ENCODE measurements around the gene ANKRD22.

ANKRD22 gene

DNA sequence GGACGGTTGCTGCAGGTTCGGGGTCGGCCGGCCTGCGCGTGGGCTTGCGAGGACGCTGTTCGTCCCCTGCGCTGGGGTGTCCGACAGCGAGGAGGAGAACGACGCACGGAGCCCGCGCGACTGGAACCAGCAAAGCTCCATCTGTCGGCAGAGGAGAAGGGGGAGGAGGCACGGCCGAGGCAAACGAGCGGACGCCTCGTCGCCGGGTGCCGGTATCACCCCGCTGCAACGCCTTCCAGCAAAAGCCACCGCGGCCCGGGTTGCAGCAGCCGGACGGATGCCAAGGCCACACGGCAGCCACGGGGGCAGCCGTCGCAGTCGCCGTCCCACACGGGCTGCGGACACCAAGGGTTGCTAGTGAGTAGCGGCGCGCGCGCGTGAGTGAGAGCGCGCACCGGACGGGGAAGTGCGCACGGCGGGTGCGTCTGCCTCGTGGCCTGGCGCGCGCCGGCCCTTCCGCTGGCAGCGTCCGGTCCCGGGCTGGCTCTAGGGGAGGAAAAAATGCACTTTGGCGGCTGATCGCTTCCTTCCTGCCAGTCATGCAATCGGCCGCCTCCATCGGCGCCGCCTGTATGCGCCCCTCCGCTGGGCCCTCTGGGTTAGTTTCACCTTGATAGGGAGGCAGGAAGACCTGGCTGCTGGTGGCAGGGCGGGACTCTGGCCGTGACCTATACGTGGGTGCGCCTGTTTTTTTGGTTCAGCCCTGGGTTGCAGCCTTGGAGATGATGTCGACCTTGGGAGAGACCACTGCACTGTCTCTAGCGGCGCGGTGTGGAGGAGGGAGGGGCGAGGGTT, 28.8 kb upstream of the ANKRD22 start:
- Histone ChIP-seq H3K4me3 (peak overlapping the region; percentile 67 to 86 (median 77)), H3K27ac (peak overlapping the region; percentile 73 to 96 (median 92))

- H3K4me3 ChIP-seq, result peak within 1 kb of the TSS; percentile 67 to 86 (median 77)
These were observed 28.1 kb upstream of the ANKRD22 start, which contains the start of gene STAMBPL1 for GRCh38 chr10:88879534-88880281. Gene STAMBPL1 (plus strand): TSS chr10:88880245. CDS start chr10:88901709, 21,464 bp downstream.

DNA sequence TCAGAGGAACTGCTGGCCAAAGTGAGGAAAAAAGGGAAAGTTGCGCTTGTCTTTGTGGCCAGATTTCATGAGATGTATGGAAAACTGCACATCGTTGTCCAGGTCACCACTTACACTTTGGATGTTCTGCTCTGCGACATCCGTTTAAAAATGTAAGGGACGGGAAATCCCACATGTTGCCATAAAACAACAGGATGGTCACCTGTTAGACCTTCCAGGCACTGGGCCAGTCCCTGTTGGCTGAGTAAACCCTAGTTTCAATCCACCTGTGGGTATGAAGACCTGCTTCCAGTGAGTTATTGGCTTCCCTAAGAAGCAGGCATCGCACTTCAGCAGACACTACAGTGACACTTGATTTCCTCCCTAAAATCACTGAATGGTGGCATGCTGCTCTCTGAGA, 25.7 kb upstream of the ANKRD22 start:
- Histone ChIP-seq H3K4me3 (no peak overlapping the region), H3K27ac (no peak overlapping the region)

More at GRCh38 chr10:88879534-88880281, 28.1 kb upstream of the ANKRD22 start, which contains the start of gene STAMBPL1:
- peak within 1 kb of the TSS; percentile 73 to 96 (median 92) for H3K27ac ChIP-seq

DNA sequence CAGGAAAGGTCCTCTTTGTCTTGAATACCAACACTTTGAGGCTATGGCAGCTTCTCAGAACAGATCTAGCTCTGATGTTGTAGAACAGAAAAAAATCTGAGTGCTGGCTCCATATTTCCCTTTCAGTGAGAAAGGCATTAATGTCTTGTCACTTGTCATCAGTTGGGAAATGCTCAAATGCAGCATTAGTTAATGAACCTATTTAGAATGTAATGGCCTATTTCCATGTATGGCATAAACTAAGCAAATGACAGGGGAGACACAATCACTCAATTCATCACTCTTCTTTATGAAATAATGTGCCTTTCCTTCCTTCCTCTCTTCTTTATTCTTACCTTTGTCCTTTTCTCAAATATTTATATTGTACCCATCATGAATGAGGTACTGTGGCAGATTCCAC, 23.4 kb upstream of the ANKRD22 start:
- H3K4me3 ChIP-seq, result no peak overlapping the region

DNA sequence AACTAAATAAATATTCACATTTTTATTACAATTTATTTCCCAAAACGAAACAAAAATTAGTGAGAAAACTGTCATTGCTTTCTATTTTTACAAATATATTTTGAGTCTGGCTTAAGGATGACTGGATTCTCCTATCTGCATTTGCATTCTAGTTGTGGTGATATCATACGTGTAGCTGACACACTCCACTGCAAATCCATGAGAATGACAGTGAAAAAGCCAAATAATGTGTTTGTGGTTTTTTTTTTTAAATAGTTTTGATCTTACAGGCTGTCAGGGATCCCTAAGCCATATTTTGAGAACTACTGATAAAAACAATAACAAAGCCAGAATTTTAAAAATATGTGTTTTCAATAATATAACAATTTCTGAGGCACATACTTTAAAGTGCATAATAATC, 22.6 kb upstream of the ANKRD22 start:
- no peak overlapping the region for H3K27ac ChIP-seq
- H3K4me3 ChIP-seq, result no peak overlapping the region

More for the DNA sequence above, 23.4 kb upstream of the ANKRD22 start:
- no peak overlapping the region for H3K27ac ChIP-seq

DNA sequence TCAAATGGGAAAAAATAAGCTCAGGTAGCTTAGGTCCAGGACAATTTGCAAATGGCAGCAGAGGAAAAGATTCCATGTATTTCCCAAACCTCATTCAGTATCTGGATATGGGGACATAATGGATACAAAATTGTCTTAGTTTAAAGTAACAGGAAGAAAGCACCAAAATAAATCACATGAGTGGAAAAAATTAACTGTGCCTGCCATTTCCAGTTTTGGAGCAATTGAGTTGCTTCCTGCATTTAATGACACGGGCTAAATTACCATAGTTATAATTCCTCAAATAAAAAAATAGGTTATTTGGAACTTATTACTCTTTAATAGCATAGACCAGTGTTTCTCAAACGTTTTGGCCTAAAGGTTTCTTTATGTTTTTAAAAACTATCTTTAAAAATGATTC, 22.1 kb upstream of the ANKRD22 start:
- Histone ChIP-seq H3K27ac (no peak overlapping the region), H3K4me3 (no peak overlapping the region)

DNA sequence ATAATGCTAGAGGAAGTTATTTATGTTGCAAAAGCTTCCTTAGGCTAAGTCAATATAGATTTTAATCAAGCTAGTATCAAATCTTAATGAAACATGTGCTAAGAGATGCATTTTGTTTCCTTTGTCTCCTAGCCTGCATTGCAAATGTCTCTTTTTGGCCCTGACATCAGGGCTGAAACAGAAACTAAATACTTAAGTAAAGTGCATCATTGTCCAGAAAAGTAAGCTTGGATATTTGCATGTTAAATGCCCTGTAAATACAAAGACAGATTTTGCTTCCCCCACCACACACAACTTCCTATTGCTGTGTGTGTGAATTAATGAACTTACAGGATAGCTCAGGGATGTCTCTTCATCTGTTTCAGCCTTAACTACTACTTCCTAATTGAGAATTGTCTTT, 18.4 kb upstream of the ANKRD22 start:
- Histone ChIP-seq H3K27ac (no peak overlapping the region), H3K4me3 (no peak overlapping the region)

- Histone ChIP-seq H3K4me3 (no peak overlapping the region), H3K27ac (peak overlapping the region in 9 of 21 experiments; percentile 8 to 75 (median 41))
These were observed 14.8 kb upstream of the ANKRD22 start for GRCh38 chr10:88866454-88866853.

DNA sequence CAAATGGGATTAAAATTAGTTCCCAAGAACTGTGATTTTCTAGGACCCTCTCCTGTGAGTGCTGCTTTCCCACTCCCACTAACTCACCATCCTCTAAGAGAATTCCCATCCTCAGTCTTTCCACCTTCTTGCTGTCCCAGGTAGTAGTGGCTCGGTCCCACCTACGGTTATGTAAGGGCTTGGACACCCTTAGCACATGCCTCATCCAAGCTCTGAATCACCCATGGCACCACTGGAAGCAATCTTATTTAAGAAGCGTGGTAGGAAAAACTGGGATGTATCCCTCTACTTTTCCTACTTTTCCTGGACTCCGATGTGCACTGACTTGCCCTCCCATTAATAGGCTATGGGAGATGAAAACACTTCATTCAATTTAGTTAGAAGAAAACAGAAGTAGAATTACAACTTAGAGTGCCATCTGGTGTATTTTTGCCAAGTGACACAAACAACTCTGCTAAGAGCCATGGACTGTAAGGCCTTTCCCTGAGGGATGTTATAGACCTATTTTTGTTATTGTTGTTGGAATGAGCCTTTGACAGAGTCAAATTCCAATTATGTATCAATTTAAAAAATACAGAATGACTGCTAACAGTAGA, 13.7 kb upstream of the ANKRD22 start:
- H3K4me3 ChIP-seq, result no peak overlapping the region
- peak overlapping the region in 11 of 21 experiments; percentile 4 to 75 (median 46) for H3K27ac ChIP-seq

- peak overlapping the region in 1 of 21 experiments; percentile 25 for H3K27ac ChIP-seq
These were observed 9.4 kb upstream of the ANKRD22 start for GRCh38 chr10:88861036-88861435.

DNA sequence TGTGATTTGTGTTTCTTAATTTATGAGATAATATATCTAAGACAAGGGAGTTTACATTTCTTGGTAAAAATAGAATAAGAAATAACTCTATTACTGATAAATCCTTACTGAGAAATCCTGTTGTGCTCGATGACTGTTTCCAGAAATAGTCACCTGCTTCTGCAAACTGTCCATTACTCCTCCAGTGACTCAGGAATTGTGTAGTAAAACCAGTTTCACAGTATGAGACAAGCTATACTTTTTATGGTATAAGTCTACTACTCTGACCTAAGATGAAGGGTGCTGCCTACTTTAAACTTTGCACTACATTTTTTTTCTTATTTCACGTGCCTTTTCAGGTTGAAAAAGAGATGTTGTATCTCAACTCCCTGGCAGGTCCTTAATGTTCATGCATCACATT, 6.8 kb upstream of the ANKRD22 start:
- Histone ChIP-seq H3K4me3 (no peak overlapping the region), H3K27ac (no peak overlapping the region)

More at GRCh38 chr10:88861036-88861435, 9.4 kb upstream of the ANKRD22 start:
- H3K4me3 ChIP-seq, result no peak overlapping the region

GRCh38 chr10:88857831-88858230, 6.2 kb upstream of the ANKRD22 start:
- Histone ChIP-seq H3K4me3 (no peak overlapping the region), H3K27ac (no peak overlapping the region)

DNA sequence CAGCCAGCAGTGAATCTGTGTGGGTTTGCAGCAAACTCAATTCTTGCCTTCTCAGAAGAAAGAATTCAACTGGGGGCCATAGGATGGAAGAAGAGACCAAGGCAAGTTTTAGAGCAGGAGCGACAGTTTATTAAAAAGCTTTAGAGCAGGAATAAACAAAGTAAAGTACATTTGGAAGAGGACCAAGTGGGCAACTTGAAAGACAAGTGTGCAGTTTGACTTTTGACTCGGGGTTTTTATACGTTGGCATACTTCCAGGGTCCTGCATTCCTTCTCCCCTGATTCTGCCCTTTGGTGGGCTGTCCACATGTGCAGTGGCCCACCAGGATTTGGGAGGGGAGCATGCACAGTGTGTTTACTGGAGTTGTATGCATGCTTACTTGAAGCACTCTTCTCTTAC, 3.0 kb upstream of the ANKRD22 start:
- Histone ChIP-seq H3K4me3 (no peak overlapping the region), H3K27ac (no peak overlapping the region)

GRCh38 chr10:88853155-88853881, 1.7 kb upstream of the ANKRD22 start:
- Histone ChIP-seq H3K4me3 (no peak overlapping the region), H3K27ac (peak overlapping the region in 9 of 21 experiments; percentile 3 to 78 (median 31))

DNA sequence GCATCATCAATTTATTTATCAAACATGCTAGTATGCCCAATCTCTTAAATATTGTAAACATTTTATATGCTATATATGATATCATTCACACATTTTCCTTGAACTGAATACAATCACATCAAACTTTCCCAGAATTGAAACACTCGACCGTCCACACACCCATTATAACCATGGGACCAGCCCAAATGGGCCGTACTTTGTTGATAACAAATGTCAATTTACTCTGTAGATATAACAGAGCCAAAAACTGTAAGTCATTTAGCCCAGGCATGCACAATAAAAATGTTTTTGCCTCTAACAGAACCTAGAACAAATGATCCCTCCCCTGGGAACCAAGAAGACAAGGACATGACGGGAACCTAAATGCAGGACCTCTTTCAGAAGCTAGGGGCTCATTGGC, 683 bp upstream of the ANKRD22 start:
- H3K4me3 ChIP-seq, result no peak overlapping the region
- peak overlapping the region in 13 of 21 experiments; percentile 8 to 78 (median 43) for H3K27ac ChIP-seq

DNA sequence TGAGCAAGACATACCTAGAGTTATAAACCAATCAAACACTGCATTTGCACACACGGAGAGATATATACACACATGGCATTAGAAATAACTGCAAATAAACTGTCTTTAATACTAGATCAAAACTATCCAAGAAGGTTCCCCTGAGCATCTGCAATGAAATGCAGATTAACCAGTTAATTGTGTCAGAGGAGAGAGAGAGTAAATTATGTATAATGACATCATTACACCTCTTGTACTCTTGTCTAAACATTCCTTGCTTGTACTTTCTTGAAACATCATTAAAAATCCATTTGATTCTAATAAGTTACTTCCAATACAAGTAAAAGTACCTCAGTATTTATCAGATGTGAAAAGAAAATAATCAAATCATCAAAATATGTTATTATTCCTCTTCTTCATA, 932 bp downstream of the ANKRD22 start:
- peak overlapping the region; percentile 6 to 34 (median 11) for H3K4me3 ChIP-seq

GRCh38 chr10:88849234-88849633, 2.4 kb downstream of the ANKRD22 start:
- Histone ChIP-seq H3K27ac (peak overlapping the region in 5 of 21 experiments; percentile 18 to 62 (median 26)), H3K4me3 (peak overlapping the region in 1 of 7 experiments; percentile 34)

More for the DNA sequence above, 932 bp downstream of the ANKRD22 start:
- H3K27ac ChIP-seq, result peak overlapping the region in 14 of 21 experiments; percentile 25 to 78 (median 47)

GRCh38 chr10:88848499-88848898, 3.1 kb downstream of the ANKRD22 start:
- Histone ChIP-seq H3K4me3 (no peak overlapping the region), H3K27ac (peak overlapping the region in 5 of 21 experiments; percentile 3 to 32 (median 12))

GRCh38 chr10:88843171-88843570, 8.5 kb downstream of the ANKRD22 start:
- no peak overlapping the region for H3K27ac ChIP-seq
- H3K4me3 ChIP-seq, result no peak overlapping the region

All from skin epidermis (tissue), 12 donors.